HG03135 (cell line): ENCODE results near the gene COG7.
"Not testable (repeated sequence)": the region's sequence is repeated elsewhere in the genome, so short reads cannot be mapped to it uniquely, and the experiment has no call there.

Source experiments
- ATAC-seq: cut with Tn5 transposase; IDR thresholded peaks from one replicate; pipeline ENCODE4 v1.9.1; 2021; ENCODE audit warnings: mild to moderate bottlenecking, moderate library complexity; ENCODE audit not compliant: unreplicated experiment

The COG7 gene

GRCh38 chr16:23366341-23366740, 86.6 kb downstream of the COG7 start:
- ATAC-seq: not testable (repeated sequence)

DNA sequence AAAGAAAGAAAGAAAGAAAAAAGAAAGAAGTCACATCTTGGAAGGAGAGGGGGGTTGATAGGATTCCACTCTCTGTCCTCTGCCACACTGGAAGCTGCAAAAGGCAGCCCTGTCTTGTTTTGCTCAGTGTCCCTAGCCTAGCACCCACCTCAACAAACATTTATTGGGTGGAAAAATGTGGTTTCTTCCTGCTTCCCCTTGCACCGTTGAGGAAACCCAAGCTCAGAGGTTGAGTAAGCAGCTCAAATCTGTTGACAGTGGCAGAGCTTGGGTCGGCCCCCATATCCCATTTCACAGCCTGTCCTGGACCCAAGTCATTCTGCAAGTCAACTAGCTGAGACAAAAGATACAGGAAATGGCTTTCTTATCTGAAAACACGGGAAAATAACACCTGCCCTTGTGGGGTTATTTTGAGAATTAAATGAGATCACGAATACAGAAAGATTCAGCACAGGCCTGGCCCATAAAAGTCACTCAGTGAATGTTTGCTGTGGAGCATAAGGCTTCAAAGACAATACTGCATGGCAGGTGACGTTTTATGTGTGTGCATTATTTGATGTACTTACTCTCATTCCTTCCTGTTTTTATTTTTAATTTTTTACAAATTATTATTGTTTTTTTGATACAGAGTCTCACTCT, 87.3 kb downstream of the COG7 start:
- ATAC-seq: no peak

DNA sequence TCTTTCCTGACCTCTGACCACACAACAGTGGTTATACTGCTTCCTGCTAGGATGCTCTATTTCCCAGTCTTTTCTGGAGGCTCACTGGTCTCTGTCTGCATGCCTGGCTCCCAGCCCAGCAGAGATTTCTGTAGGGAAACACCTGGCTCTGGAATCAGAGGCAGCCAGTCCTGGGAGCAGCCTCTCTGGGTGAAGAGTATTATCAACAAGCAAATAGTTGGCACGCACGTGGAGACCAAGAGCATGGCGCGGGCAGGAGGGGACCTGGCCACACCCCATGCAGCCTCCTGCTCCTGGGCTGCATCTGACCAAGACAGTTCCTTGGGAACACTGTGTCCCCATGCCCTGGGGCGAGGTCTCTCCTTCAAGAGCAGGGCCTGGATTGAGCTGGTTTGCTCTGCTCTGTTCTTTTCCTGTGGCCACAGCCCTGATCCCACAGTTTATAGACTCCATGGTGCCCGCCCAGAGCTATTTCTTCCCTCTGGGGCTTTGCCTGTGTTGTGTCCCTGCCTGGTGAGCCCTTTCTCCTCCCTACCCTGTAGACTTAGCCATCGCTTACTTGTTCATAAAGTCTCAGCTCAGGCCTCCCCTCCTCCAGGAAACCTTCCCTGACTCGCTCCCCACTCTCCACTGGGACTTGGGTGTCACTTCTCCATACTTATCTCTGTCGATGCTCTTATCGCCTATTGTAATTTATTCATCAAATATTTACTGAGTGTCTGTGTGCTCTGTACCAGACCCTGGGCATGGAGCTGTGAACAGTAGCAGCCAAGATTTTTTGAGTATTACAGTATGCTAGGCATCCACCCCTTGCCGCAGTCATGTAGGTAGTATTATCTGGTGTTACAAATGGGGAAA, 90.3 kb downstream of the COG7 start:
- ATAC-seq: no peak

DNA sequence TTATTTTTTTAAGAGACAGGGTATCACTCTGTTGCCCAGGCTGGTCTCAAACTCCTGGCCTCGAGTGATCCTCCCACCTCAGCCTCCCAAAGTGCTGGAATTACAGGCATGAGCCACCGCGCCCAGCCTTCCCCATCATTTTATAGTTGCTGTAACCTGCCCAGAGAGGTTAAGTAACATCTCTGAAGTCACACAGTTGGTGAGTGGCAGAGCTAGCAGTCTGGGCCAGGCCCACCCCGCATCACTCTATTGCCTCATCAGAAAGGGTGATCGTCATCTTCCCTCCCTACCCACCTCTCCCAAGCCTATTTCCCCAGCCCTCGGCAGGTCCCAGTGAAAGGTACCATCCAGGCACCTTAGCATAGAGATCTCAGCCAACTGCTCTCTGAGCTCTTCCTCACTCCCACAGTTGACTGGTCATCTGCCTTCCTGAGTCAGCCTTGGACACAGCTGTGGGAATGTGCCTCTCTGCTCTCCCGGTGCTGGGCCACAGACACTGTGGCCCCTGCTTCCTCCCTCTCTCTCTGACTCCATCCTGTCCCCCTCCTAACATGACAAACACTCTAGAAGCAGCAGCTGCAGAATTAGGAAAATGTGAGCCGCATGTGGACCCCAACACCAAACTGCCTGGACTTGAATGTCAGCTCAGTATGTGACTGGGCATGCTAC, 93.8 kb downstream of the COG7 start:
- ATAC-seq: no peak

DNA sequence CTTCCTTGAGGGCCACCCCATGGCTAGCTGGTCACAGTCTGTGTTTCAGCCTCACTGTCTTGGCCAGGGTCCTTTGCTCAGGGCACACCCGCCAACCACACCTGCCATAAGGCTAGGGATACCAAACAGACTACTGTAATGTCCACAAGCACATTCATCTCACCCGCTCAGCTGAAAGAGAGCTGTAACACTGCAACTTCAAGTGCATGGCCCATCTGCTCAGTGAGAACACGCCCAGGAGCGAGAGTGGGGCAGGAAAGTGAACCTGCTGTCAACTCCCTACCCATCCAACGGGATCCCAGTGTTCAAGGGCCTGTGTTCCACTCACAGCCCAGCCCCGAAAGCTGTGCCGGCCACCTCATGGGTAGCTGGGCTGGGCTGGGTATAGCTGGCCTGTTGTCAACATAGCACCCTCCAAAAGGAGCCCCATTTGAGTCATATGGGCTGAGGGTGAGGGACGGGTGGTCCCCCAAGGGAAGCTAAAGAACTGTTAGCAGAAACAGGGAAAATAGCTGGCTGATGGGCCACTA, 95.2 kb downstream of the COG7 start:
- ATAC-seq: no peak

DNA sequence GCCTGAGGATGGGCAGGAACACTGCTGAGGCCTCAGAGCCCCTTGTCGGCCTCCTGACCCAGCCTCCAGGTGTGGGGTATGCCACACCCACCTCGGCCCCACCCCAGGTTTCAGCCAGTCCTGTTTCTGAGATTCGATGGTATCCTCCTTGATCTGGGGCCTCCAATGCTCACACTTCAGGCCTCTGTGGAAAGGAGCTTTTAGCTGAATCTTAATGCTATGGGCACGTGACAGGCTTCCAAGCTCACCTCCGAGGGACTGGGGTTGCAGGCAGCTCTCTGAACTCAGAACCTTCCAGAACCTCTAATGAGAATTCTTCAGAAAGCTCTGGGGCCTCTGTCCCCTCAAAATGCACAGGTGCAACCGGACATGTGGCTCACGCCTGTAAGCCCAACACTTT, 96.0 kb downstream of the COG7 start:
- no peak for ATAC-seq

DNA sequence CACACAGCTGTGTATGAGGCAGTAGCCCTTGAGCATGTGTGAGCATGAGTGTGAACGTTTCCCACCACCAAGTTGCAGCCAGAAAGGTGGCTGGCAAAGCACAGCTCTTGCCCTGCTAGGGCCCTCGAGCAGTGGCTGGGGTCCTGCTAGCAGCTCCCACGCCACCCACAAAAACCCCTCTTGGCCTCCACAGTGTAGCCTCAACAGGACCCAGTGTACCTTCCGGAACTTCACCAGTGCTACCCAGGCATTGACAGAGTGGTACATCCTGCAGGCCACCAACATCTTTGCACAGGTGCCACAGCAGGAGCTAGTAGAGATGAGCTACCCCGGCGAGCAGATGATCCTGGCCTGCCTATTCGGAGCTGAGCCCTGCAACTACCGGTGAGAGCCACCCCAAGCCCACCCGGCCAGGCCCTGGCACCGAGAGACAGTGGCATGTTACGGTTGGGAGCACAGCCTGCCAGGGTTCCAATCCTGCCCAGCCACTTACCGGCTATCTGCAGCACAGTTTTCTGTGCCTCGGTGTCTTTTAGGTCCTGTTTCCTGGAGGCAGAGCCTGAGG, 97.8 kb downstream of the COG7 start:
- ATAC-seq: no peak

DNA sequence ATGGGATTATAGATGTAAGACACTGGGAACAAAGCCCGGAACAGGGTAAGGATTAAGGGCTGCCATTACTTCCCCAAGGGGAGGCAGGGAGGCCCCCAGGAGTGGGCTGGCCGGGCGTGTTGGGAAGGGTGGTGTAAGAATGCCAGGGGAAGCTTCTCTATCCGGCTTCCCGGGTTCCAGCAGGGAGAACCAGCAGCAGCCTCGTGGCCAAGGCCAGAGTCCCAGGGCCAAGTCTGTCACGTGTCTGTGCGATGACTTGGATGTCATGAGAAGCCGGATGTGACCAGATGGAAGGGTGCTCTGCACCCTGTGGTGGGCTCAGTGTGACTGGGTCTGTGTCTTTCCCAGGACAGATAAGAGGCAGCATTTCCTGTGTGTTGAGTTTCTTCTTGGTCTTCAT, 98.7 kb downstream of the COG7 start:
- no peak for ATAC-seq

GRCh38 chr16:23353440-23353839, 99.5 kb downstream of the COG7 start:
- no peak for ATAC-seq

DNA sequence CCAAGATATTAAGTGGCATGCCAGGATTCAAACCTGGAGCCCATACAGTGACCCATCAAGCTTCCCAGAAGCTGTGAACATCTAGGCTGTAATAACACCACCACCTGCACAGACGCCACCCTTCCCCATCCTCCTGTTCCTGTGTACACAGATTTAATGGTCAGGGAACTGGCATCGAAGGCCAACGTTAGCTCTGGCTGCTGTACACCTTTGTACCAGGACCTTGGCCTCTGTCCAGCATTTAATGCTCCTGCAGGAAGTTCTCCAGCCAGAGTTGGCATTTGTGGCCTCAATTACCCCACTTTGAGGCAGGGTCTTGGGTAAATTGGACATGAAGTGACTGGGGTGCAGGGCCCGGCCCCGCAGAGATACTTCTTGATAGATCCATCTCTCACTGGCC, 101.6 kb downstream of the COG7 start:
- no peak for ATAC-seq

- no peak for ATAC-seq
Observed at GRCh38 chr16:23348579-23349469, 104.2 kb downstream of the COG7 start.

- ATAC-seq: no peak
Observed at GRCh38 chr16:23345237-23345636, 107.8 kb downstream of the COG7 start.

- ATAC-seq: no peak
Observed at GRCh38 chr16:23343643-23344612, 109.1 kb downstream of the COG7 start.

- no peak for ATAC-seq
Observed at GRCh38 chr16:23342083-23342640, 110.8 kb downstream of the COG7 start.

- no peak for ATAC-seq
Observed at GRCh38 chr16:23339787-23340186, 113.2 kb downstream of the COG7 start.
